HG03139 (cell line): ENCODE results near the gene PRCP.

Experiments
- ATAC-seq: cut with Tn5 transposase; IDR thresholded peaks from one replicate; pipeline ENCODE4 v1.9.1; 2021; ENCODE audit not compliant: unreplicated experiment

Gene PRCP

DNA sequence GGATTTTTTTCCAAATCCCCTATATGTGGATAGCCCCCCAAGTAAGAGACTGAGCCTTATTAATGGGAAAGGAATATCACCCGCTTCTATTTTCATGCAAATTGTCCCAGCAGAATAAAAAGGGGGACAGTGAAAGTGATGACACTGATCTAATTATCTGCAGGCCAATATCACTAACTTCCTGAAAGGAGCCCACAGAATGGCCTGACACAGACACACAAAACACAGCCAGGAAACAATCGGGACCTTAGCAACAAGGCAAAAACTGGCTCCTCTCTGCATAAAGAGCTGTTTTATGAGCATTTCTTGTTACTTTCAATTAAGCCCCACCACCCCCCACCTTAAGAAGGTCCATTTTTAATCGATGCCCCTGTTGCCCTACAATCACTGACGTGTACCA lies 112.2 kb downstream of the PRCP start:
- ATAC-seq, result no peak

DNA sequence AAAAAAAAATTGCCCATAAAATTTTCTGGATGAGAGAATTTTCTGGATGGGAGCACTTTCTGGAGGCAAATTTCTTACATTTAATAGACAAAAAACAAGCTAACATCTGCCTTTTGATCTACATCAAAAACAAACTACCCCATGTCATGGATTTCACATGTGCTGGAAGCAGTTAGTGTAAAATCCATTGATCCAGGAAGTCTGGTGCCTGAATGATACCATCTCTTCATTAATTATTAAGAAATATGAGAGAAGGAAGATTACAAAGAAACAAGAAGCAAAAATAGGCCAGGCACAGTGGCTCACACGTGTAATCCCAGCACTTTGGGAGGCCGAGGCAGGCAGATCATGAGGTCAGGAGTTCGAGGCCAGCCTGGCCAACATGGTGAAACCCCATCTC lies 113.4 kb downstream of the PRCP start:
- no peak for ATAC-seq

DNA sequence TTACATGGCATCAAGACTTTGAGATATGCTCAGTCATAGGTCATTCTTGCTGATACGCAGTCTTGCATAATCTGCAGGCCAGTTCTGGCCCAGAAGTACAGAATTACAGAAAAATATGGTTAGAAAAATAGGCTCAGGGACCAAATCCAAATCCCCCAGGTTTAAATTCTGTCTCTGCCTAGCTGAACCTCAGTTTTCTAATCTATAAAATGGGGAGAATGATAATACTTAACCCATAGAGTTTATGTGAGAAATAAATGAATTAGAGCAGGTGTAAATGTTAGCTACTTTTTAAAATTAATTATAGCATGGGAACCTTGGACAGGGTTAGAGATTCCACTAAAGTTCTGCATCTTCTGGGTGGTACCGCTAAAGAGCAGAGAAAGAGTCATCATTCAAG lies 114.2 kb downstream of the PRCP start:
- ATAC-seq, result no peak

DNA sequence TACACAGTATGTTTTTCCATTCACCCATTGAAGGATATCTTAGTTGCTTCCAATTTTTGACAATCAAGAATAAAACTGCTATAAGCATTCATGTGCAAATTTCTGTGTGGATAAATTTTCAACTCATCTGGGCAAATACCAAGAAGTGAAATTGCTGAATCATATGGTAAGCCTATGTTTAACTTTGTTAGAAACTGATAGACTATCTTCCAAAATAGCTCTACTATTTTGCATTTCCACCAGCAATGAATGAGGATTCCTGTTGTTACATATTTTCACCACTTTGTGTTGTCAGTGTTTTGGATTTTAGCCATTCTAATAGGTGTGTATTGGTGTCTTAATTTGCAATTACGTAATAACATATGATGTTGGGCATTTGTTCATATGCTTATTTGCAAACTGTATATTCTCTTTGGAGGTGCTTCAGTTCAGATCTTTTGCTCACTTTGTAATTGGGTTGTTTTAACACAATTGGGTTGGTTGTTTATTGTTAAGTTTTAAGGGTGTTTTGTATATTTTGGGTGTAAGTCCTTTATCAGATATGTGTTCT lies 117.3 kb downstream of the PRCP start:
- no peak for ATAC-seq

DNA sequence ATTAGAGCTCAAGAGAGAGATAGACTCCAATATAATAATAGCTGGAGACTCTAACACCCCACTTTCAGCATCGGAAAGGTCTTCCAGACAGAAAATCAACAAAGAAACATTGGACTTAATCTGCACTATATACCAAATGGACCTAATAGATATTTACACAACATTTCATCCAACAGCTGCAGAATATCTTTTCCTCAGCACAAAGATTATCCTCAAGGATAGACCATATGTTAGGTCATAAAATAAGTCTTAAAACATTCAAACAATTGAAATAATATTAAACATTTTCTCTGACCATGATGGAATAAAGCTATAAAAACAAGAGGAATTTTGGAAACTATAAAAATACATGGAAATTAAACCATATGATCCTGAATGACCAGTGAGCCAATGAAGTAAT lies 121.5 kb downstream of the PRCP start:
- no peak for ATAC-seq

DNA sequence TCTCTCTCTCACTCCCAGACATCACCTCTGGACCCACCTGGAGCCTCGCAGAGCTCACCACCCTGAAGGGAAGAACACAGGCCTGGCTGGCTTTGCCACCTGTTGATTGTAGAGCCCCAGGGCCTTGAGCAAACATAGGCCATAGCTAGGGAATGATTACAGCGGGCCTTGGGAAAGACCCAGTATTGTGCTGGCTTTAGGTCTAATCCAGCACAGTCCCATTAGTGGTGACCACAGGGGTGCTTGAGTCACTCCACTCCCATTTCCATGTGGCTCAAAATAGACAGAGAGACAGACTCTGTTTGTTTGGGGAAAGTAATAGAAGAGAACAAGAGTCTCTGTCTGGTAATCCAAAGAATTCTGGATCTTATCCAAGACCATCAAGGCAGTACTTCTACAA lies 123.9 kb downstream of the PRCP start:
- ATAC-seq, result no peak

DNA sequence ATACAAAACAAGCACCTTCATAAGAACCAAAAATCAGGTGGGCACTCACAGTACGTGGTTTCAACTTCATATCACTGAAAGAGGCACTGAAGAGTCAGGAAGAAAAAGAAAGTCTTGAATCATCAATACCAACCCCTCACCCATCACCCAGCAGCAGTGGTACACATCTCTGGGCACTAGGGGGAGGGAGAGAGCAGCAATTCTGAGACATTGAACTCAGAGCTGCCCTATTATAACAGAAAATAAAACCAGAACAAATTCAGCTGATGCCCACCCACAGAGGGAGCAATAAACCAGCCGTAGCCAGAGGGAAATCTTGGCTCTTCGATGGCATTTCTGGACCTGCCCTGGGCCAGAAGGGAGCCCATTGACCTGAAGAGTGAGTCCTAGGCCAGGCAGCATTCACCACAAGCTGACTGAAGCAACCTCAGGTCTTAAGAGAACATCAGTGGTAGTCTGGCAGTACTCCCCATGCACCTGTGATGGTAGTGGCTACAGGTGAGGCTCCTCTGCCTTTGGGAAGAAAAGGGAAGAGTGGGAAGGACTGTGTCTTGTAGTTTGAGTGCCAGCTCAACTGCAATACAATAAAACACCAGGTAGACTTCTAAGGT lies 124.4 kb downstream of the PRCP start:
- peak; percentile 94 for ATAC-seq

DNA sequence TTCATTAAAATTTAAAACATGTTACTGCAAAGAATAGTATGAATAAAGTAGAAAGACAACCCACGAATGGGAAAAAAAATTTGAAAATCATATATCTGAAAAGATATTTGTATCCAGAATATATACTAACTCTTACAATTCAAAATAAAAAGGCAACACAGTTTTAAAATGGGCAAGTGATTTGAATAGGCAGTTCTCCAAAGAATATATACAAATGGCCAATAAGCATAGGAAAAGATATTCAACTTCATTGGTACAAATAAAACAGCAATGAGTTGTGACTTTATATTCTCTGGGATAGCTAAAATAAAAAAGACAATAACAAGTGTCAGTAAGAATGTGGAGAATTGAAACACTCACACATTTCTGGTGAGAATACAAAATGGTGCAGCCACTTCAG lies 125.0 kb downstream of the PRCP start:
- no peak for ATAC-seq
